Activated T-cell treated with anti-CD3 and anti-CD28 coated beads, Interleukin-2, amount 50 U/mL, for 48 hours (primary cell): ENCODE measurements around the gene ELOB.
A peak's percentile ranks its signal among the peaks of the same experiment; 100 is the strongest.

Experiments
- DNase-seq, 2 experiments: peaks; one replicate each; pipeline ENCODE4 v3.0.0-alpha.2; 2020

ELOB gene

DNA sequence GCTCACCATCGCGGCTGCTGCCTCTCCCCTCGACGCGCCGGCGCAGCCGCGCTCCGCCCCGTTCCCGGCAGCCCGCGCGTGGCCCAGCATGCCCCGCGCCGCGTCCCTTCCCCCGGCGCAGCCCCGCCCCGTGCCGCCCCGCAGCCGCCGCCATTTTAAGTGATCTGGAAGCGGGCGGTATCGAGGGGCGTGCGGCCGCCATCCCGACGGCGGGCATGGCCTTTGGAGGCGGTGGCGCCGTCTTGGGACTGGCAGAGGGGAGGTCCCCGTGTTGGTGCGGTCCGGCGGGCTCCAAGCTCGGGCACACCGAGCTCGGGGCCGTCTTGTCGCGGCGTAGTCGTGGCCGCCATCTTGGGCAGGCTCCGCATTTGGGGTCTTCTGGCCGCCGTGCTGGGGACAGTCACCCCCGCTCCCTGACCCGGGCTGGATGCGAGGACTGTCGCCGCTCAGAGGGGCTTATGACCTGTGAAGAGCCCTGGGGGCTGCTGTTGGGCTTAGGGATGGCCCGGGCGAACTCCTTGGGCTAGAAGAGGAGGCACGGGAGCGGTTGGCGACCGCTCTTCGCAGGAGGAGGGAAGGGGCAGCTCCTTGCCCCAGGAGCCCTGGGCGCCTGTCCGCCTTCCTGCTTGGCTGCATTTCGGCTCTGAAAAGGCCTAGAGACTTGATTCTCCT is at the start of gene ELOB:
Gene ELOB (minus strand): TSS at position 50 of the 672 bp plus-strand sequence. CDS start 41 bp downstream, at position 9.
- DNase-seq, result peak; percentile 92 to 93

DNA sequence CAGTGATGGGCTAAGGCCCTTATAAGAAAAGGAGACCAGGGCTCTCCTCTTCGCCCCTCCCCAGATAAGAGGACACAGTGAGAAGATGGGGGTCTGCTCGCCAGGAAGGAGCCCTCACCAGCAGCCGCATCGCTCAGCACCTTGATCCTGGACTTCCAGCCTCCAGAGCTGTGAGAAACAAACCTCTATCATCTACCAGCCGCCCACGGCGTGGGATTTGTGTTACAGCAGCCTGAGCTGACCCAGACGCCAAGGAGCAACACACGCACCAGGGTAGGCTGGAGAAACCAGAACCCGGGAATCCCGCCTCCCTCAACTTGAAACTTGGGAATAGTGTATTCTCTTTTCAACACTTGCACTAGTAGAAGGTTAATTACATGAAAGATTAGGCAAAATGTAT is 48.8 kb upstream of the ELOB start:
- no peak for DNase-seq

- no peak for DNase-seq
Observed at GRCh38 chr16:2825049-2825742, 48.1 kb upstream of the ELOB start.

DNA sequence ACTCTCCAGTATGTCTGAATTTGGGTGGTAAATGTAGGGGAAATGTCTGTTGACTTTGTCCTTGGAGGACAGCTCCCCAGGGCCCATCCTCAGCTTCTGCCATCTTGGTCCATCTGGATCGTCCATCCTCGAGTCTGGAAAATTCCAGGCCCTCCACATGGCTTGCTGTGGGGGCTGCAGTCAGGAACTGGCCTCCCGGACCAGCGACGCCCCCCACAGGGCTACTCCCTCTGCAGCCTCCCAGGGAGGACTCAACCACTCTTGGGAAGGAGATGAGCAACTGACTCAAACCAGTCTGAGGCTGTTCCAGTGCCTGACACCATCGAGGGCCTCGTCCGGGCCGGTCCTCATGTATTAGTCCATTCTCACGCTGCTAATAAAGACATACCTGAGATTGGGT is 47.5 kb upstream of the ELOB start:
- DNase-seq, result no peak

DNA sequence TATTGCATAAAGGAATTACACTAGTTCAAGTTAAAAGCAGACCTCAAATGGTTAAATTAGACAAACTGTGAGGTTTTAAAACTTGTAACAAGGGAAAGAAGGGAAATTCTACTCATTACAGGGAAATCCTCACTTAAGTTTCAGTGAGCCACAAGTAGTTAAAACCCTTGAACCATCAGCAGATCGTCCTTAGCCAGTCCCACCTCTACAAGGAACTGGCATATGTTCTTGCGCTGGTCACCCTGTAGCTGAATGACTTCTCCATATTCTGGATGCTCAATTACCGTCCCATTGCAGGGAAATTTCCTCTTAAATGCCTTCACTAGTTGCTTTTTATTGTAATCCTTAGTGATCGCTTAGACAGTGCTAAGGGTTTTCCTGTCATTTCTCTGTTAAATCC is 45.4 kb upstream of the ELOB start:
- DNase-seq, result no peak

GRCh38 chr16:2822158-2822495 is 45.0 kb upstream of the ELOB start:
- DNase-seq, result no peak

- no peak for DNase-seq
Observed at GRCh38 chr16:2821487-2822157, 44.5 kb upstream of the ELOB start.

DNA sequence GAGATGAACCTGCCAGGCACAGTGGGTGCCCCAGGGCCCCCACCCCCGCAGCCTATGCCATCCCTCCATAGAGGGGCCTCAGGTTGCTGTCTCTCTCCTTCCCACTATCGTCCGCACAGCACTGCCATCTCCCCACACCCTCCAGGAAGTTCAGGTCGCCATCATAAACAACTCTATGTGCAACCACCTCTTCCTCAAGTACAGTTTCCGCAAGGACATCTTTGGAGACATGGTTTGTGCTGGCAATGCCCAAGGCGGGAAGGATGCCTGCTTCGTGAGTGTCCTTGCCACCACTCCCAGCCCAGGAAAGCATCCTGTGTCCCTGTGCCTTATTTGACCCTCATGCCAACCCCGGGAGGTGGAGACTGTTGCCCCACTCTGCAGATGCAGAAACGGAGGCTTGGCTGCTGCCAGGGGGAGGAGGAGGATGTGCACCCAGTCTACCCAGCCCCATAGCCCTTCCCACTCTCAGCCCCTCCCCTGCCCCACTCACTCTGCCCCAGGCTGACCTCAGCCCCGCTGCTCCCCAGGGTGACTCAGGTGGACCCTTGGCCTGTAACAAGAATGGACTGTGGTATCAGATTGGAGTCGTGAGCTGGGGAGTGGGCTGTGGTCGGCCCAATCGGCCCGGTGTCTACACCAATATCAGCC is 43.9 kb upstream of the ELOB start:
- no peak for DNase-seq

DNA sequence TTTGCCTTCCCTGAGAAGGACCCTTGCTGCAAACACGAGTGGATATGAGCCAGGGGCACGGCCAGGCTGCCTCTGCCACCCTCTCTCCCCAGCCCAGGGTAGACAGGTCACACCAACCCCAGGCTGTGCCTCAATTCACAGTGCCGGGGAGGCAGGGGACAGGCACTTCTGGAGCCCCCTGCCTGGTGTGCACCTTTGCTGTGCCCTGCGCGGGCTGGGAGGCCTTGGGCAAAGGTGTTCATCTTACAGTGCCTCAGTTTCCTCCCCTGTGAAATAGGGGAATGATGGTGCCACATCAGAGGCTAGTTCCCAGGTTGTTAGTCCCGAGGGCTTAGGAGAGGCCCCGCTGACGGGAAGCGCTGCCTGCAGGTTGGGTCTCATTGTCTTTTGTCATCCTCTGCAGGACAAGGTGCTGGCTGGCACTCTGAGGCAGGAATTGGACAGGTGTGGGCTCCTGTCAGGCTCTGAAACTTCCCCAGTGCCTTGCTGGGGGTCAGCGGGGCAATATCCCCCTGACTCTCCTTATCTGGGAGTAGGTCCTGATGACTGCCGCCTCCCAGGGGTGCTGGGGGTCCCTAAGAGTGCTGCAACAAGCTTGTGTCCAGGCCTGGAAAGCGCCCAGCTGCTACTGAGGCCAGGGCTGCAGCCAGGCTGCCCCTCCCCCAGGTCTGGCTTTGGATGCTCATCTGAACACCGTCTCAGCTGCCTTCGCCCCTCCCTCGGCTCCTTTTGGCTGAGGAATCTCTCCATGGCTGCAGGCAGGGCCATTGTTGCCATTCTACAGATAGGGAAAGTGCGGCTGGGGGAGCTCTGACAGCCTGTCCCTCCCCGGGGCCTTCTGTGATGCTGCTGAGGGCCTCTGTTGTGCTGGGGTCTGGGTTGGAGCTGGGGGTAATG is 43.1 kb upstream of the ELOB start:
- DNase-seq, result no peak

DNA sequence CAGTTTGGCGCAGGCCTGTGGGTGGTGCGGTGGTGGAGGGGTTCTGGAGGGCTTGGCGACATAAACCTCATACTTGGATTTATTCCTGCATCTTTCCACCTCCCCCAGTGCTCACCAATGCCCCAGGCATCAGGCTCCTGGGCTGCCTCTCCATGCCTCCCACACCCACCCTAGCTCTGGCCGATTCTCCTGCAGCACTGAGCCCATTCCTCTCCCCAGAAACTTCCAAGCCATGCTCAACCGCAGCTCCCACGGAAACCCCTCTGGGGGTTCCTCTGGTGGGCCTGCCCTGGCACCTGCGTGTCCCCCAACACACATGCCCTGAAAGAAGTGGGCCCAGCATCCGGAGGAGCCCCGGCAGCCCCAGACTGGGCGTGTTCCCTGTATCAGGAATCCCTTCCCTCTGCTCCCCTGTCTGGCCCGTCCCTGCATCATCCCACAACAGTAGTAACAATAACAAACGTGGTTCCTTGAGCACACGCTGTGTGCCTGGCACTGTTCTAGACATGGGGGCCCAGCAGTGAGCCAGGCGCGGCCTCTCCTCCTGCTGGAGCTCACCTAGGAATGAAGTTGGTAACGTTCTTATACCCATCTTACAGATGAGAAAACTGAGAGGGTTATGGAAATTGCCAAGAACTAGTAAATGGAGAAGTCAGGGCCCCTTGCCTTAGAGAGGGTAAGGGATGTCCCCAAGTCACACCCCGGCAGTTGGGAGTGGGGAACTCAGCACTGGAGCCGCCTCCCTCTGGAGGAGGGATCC is 42.3 kb upstream of the ELOB start:
- DNase-seq, result no peak

GRCh38 chr16:2818272-2818876 is 41.3 kb upstream of the ELOB start:
- DNase-seq, result no peak

DNA sequence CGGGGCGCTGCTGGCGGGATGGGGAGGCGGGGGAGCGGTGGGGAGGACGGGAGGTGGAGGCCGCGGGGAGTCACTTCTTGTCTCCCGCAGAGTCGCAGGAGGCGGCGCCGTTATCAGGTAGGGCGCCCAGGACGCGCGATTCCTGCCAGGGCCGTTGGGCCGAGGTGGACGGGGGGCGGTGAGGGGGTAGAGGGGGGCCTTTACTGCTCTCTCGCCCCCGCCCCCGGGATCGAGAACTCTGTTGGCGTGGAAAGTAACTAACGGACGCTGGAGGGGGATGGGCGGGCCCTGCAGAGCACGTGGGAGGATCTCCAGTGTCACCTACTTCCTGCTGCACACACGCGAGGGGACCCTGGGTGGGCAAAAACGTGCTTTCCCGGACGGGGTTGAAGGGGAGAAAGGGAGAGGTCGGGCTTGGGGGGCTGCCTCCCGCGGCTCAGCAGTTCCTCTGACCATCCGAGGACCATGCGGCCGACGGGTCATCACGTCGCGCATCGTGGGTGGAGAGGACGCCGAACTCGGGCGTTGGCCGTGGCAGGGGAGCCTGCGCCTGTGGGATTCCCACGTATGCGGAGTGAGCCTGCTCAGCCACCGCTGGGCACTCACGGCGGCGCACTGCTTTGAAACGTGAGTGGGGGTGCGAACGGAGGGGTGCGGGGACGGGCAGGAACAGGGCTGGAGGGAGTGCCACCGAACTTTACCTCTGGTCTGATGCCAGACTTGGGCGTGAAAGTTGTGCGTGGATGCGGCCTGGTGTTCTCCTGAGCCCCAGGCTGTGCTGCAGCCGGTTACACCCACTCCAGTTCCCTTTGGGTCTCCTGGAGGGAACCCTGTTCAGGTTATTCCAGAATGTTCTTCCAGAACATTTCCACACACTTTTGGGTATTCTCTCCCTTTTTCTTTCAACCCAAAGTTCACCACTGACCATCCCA is 40.5 kb upstream of the ELOB start:
- peak; percentile 33 to 48 for DNase-seq

- peak; percentile 56 to 71 for DNase-seq
Observed at GRCh38 chr16:2816751-2817339, 39.8 kb upstream of the ELOB start, which contains the start of gene PRSS21. Gene PRSS21, plus strand, starts transcription at chr16:2817237. Its CDS starts 32 bp downstream, at chr16:2817269.

DNA sequence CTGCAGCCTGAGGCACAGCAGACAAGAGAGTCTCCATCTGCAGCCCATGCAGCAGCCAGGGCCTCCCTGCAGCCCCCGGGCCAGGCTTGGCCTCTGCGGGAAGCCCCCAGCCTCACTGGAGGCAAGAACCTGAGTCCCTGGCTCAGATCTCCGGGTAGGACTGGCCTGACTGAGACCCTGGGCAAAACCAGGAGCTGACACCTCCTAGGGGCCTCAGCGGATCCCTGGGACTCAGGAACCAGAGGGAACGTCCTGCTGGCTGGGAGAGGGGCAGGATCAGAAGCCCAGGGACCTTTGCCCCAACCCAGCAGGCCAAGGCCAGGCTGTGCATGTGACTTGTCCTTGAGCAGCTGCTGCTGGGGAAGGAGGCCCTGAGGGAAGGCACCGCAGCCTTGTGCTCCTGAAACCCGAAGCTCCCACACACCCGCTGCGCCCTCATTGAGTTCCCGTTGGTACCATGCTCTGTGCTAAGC is 38.3 kb upstream of the ELOB start:
- DNase-seq, result no peak

GRCh38 chr16:2814551-2815298 is 37.6 kb upstream of the ELOB start:
- no peak for DNase-seq

GRCh38 chr16:2813771-2814221 is 36.7 kb upstream of the ELOB start:
- no peak for DNase-seq

- DNase-seq, result no peak
Observed at GRCh38 chr16:2811703-2812471, 34.8 kb upstream of the ELOB start.

DNA sequence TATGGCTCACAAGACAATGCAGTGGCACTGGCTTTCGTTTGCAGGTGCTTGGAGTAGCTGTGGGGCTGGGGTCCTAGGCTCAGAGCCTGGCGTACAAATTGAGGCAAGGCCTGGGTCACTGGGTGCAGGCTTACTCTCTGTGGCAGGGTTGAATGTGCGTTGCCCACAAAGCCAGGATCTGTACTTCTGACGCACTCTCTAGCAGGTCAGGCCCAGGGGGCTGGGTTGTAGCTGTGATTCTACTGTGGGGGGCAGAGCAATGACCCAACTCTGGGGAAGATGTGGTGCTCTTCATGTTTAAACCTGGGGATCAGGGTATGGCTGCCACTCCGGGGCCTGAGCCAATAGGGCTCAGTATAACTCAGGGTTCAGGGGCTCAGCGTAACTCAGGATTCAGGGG is 33.6 kb upstream of the ELOB start:
- DNase-seq, result no peak
